Glutamatergic neuron (in vitro differentiated cells): Measurements from ENCODE around the gene GLT1D1. TPM values are rescaled to one million over a fixed set of nuclear protein-coding genes. Genes with fewer than 3 reads are reported as not detected.

Source experiments
- DNase-seq: peaks from one replicate; pipeline ENCODE4 v3.0.0; 2022
- H3K27ac Mint-ChIP-seq: one replicate; pipeline ENCODE4 v1.8.0; 2020; ENCODE audit warnings: mild to moderate bottlenecking, mixed read lengths, inconsistent platforms; ENCODE audit not compliant: unreplicated experiment
- H3K27me3 Mint-ChIP-seq: one replicate; pipeline ENCODE4 v1.8.0; 2020; ENCODE audit warnings: mild to moderate bottlenecking, moderate library complexity, mixed read lengths, inconsistent platforms; ENCODE audit not compliant: unreplicated experiment
- H3K36me3 Mint-ChIP-seq: one replicate; pipeline ENCODE4 v1.8.0; 2020; ENCODE audit warnings: mild to moderate bottlenecking, mixed read lengths, inconsistent platforms; ENCODE audit not compliant: unreplicated experiment
- H3K4me1 Mint-ChIP-seq: one replicate; pipeline ENCODE4 v1.8.0; 2020; ENCODE audit warnings: mild to moderate bottlenecking, low read depth, mixed read lengths, inconsistent platforms; ENCODE audit not compliant: unreplicated experiment
- H3K4me3 Mint-ChIP-seq: one replicate; pipeline ENCODE4 v1.8.0; 2020; ENCODE audit warnings: mild to moderate bottlenecking, mixed read lengths, inconsistent platforms; ENCODE audit not compliant: unreplicated experiment
- H3K9me3 Mint-ChIP-seq: one replicate; pipeline ENCODE4 v1.8.0; 2020; ENCODE audit warnings: mild to moderate bottlenecking, moderate library complexity, mixed read lengths, inconsistent platforms; ENCODE audit not compliant: unreplicated experiment
- total RNA-seq: library from RNA; stranded (reverse); fragmentation: NEBNext Ultra II Directional; extraction: Animal tissue kit (Norgen Biotek cat#: 25700); gene quantifications from one replicate; pipeline ENCODE4 v1.2.1, GENCODE V29; 2021; ENCODE audit not compliant: unreplicated experiment
- TF ChIP-seq, protein P1 (sequence below): fragments of 200-600 bp; sonication (generic); IDR thresholded peaks from one replicate; pipeline ENCODE4 v1.5.0; 2021; ENCODE audit not compliant: partially characterized antibody, unreplicated experiment

The GLT1D1 gene
- total RNA-seq, 1 donor from 2014 or later = 4.4 TPM

DNA sequence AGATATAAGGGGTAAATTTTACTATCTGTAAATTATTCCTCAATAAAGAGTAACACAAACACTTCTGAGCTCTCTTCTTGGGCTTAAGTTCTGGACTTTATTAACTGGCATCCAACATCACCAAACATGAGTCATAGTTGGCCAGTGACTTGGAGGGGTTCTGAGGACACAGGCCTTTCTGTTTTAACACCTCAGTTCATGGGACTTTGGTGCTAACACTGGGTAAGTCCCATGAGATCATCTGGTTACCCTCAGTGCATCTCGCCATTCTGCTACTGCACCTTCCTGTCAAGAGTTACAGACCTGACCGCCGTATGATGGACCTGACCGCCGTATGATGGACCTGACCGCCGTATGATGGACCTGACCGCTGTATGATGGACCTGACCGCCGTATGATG lies 39.4 kb upstream of the GLT1D1 start:
- TF ChIP-seq, protein P1, sequence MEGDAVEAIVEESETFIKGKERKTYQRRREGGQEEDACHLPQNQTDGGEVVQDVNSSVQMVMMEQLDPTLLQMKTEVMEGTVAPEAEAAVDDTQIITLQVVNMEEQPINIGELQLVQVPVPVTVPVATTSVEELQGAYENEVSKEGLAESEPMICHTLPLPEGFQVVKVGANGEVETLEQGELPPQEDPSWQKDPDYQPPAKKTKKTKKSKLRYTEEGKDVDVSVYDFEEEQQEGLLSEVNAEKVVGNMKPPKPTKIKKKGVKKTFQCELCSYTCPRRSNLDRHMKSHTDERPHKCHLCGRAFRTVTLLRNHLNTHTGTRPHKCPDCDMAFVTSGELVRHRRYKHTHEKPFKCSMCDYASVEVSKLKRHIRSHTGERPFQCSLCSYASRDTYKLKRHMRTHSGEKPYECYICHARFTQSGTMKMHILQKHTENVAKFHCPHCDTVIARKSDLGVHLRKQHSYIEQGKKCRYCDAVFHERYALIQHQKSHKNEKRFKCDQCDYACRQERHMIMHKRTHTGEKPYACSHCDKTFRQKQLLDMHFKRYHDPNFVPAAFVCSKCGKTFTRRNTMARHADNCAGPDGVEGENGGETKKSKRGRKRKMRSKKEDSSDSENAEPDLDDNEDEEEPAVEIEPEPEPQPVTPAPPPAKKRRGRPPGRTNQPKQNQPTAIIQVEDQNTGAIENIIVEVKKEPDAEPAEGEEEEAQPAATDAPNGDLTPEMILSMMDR = no peak
- no peak overlapping the region for H3K27ac Mint-ChIP-seq

DNA sequence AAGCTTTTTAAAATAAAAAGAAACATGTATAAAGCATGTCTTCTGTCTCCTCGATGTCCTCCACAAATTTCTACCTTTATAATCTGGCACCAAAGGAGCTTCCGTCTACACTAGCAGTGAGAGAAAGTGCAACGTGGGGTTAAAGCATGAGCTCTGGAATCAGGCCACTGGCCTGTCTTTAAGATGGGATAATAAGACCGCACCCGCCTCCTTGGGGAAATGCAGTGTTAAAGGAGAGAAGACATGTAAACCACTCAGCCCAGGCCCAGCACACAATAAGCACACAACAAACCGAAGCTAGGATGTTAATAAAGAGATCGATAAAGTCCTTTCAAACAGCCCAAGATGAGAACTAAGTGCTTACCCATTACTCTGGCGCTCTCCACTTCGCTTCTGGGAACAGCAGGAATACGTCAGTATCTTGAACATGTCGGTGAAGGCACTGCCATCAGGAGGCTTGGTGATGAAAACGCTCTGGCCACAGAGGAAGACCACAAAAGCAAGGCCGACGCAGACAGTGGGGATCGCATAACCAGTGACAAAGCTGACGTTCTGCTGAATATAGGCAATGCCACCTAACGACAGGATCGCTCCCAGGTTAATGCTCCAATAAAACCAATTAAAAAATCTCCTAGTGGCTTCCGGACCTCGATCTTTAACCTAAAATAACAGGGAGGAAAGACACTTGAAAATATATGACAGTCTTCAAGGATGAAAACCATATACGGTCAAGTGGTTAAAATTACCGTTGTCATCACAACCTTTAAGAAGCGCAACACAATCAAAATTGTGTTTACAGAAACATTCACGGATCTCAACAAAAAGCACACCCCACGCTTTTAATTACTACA lies 38.6 kb upstream of the GLT1D1 start:
- DNase-seq = no peak
- peaks cover 3% of the 10 kb centered on the region for H3K36me3 Mint-ChIP-seq
- TF ChIP-seq, protein P1 = no peak
- peaks cover 5% of the 10 kb centered on the region for H3K9me3 Mint-ChIP-seq
- peaks cover 16% of the 10 kb centered on the region for H3K4me1 Mint-ChIP-seq
- H3K27ac Mint-ChIP-seq = peak overlapping the region; percentile 14
- no peak overlapping the region for H3K4me3 Mint-ChIP-seq
- peaks cover 1% of the 10 kb centered on the region for H3K27me3 Mint-ChIP-seq

More for the DNA sequence above, 39.4 kb upstream of the GLT1D1 start:
- no peak overlapping the region for H3K4me3 Mint-ChIP-seq
- H3K27me3 Mint-ChIP-seq = peaks cover 1% of the 10 kb centered on the region
- H3K4me1 Mint-ChIP-seq = peaks cover 16% of the 10 kb centered on the region
- peaks cover 5% of the 10 kb centered on the region for H3K9me3 Mint-ChIP-seq
- peaks cover 3% of the 10 kb centered on the region for H3K36me3 Mint-ChIP-seq
- no peak for DNase-seq

DNA sequence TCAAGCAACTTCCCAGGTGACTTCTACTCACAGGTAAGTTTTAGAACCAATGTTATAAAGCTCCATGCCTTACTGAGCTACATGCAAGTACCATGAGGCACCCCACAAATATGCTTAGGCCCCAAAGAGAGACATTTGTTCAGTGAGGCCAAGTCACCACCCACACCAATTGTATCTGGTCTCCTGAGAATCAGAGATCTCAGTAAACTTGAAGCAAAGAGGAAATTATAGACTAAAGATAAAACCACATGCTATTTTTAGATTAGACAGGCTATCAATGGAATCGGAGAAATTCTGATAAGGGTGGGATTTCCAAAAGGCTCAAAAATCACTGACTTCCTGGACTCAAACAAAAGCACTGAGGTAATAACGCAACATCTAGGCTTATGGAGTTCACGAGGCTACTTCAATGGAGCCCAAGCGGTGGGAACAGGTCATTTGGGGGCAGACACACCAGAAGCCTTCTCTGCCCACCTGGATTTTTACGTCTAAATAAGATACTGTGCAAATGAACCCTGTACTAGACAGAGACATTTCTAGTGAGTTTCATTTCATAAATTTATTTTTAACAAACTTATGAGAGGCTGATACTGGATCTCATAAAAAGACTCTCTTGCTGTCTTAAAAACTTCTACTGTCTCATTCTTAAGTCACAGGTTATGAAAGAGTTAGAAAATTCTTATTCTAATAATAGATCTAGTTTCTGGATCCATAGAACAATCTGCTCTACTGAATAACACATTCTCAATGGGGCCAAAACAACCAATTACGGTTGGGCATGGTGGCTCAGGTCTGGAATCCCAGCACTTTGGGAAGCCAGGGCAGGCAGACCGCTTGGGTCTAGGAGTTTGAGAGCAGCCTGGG lies 37.3 kb upstream of the GLT1D1 start:
- peaks cover 4% of the 10 kb centered on the region for H3K36me3 Mint-ChIP-seq
- H3K27me3 Mint-ChIP-seq = peaks cover 1% of the 10 kb centered on the region
- H3K9me3 Mint-ChIP-seq = peaks cover 5% of the 10 kb centered on the region
- peaks cover 11% of the 10 kb centered on the region for H3K4me1 Mint-ChIP-seq
- H3K4me3 Mint-ChIP-seq = no peak overlapping the region
- TF ChIP-seq, protein P1 = no peak
- H3K27ac Mint-ChIP-seq = no peak overlapping the region
- no peak for DNase-seq

DNA sequence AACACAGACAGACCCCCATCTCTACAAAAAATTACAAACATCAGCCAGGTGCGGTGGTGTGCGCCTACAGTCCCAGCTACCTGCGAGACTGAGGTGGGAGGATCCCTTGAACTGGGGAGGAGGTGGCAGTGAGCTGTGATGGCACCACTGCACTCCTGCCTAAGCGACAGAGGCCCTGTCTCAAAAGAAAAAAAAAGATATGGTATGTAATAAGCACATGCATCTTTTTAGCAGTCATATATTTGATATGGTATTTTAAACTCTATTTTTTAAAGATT lies 36.7 kb upstream of the GLT1D1 start:
- peaks cover 1% of the 10 kb centered on the region for H3K27me3 Mint-ChIP-seq
- no peak overlapping the region for H3K4me3 Mint-ChIP-seq
- peaks cover 9% of the 10 kb centered on the region for H3K4me1 Mint-ChIP-seq
- no peak for DNase-seq
- no peak overlapping the region for H3K27ac Mint-ChIP-seq
- peaks cover 8% of the 10 kb centered on the region for H3K36me3 Mint-ChIP-seq
- TF ChIP-seq, protein P1 = no peak
- H3K9me3 Mint-ChIP-seq = peaks cover 5% of the 10 kb centered on the region
